ENCODE measurements around the gene ACAA1.
"Not testable (repeated sequence)": the region's sequence is repeated elsewhere in the genome, so short reads cannot be mapped to it uniquely, and the experiment has no call there.

DNA sequence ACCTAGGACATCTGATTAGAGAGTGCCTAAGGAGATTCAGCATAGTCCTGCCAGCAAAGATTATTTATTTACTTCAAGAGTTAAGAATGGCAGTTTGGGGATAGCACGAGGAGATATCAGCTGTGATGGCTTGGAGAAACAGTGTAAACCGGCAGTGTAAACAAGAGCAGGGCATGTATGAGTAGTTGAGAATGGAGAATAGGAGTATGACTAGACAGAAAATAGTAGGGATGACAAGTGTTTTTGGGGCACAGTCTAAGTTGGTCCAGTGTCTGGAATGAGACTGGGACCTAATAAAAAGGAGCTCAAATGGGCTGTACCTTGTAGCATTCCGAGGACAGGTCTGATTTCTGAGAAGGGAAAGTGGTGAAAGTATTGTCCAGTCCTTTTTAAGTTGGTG, 59.9 kb downstream of the ACAA1 start:
- not testable (repeated sequence) for TF ChIP-seq YY1 (IDR thresholded peaks at IDR 0.05; ENCODE audit: insufficient read depth, insufficient read length); ZNF274 (IDR thresholded peaks at IDR 0.05; ENCODE audit: low read depth, low read length)
